Breast epithelium (tissue), 3 donors: Measurements from ENCODE around the gene RBX1.

Experiments used
- POLR2A ChIP-seq: fragments of 450-650 bp; IDR thresholded peaks from one replicate; pipeline ENCODE4 v1.6.1; 2016; ENCODE audit warnings: antibody characterized with exemption, mild to moderate bottlenecking, moderate library complexity
- TF ChIP-seq, protein P1 (sequence below), 3 donors: fragments of 450-650 bp; IDR thresholded peaks; one replicate each; pipeline ENCODE4 v1.5.1; 2016 to 2017; ENCODE audit warnings: antibody characterized with exemption in 3 of 3, mild to moderate bottlenecking in 3 of 3, moderate library complexity in 3 of 3

DNA sequence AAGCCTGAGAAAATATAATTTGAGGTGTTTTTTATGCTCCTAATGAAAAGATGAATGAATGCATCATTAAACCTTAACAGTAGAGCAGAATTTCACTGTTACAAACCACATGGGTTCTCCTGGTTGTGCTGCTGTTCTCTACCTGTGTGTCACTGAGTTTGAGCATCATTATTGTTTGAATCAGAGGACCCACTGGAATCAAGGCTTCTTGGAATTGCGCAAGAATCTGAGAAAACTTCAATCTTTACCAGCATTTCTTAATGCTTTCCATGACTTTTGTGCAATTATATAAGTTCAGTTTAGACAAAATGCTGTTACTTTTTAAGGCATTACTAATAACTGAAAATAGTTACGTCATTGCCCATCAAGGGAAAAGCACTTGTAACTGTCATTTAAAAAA, 18.8 kb upstream of the RBX1 start:
- TF ChIP-seq, protein P1, sequence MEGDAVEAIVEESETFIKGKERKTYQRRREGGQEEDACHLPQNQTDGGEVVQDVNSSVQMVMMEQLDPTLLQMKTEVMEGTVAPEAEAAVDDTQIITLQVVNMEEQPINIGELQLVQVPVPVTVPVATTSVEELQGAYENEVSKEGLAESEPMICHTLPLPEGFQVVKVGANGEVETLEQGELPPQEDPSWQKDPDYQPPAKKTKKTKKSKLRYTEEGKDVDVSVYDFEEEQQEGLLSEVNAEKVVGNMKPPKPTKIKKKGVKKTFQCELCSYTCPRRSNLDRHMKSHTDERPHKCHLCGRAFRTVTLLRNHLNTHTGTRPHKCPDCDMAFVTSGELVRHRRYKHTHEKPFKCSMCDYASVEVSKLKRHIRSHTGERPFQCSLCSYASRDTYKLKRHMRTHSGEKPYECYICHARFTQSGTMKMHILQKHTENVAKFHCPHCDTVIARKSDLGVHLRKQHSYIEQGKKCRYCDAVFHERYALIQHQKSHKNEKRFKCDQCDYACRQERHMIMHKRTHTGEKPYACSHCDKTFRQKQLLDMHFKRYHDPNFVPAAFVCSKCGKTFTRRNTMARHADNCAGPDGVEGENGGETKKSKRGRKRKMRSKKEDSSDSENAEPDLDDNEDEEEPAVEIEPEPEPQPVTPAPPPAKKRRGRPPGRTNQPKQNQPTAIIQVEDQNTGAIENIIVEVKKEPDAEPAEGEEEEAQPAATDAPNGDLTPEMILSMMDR (IDR thresholded peaks at IDR 0.05): no peak
- TF ChIP-seq POLR2A: no peak
